ENCODE data around the gene UQCC5.

The UQCC5 gene

GRCh38 chr3:52535411-52536111 lies 844 bp upstream of the UQCC5 start:
- DNase-seq, result no peak

- no peak for DNase-seq
Measured at GRCh38 chr3:52536112-52536368, 365 bp upstream of the UQCC5 start.

GRCh38 chr3:52537165-52537620 lies 788 bp downstream of the UQCC5 start:
- DNase-seq, result no peak

- no peak for DNase-seq
Measured at GRCh38 chr3:52537726-52538421, 1.5 kb downstream of the UQCC5 start.

- no peak for DNase-seq
Measured at GRCh38 chr3:52539010-52539653, 2.7 kb downstream of the UQCC5 start.

DNA sequence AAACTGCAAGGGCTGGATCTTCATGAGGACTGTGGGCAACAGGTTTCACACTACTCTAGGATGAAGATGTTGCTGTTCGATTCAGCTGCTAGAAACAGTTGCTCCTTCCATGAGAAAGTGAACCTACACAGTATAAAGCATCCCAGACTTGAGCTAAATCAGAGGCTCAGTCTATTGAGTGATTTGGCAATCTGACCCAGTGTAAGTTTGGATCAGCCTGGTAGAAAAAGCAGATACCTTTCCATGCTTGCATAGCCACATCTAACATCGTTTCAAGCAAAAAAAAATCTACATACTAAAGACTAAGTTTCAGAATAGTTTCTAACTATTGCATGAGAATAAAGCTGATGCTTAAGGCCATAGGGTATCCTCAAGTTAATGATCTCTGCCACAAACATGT lies 4.6 kb downstream of the UQCC5 start:
- no peak for DNase-seq

DNA sequence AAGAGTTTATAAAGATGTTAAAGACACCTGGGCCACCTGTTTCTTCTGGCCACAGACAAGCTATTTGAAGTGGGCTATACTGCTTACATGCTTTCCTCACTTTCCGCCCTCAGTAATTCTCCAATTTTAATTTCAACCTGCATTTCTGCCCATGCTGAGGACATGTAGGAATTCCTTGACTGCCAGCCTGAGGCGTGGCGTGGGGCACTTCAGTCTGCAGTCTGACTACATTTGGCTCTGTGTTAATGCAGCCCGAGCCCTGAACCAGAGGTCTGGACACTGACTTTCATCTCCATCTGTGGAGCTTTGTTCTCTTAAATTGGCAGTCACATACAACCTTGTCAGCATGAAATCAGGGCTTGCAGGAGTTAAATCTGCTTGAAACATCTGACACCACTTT lies 8.5 kb downstream of the UQCC5 start:
- no peak for DNase-seq

DNA sequence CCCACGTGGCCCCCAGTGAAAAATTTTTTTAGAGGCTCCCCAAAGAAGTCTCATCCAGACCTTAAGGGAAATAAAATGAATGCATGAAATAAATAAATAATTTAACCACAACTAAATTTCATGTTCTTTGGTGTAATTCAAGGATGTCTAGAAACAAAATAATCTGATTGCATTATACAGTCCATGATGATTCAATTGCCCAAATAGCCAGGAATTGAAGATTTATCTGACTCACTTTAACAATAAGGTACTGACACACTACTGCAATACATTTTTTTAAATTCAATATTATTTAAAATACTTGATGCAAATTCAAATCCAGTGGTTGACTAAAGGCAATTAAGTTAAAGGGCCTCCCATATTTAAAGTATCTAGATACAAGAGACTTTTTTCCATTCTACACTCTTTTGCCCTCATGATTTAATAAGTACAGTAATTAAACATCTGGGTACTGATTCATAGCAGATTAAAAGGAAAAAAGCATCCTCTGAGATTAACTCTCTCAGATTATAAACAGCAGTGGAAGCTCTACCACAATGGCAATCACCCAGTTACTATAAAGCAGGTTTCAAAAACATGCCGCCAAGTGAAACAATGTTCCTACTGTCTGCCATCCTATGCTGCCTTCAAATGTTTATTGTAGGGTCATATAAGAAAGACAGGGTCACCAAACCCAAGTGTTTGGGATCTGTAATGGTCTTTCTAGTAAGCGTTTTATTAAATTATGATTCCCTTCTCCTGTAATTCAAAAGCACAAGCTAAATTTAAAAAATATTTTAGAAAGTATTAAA lies 9.9 kb downstream of the UQCC5 start:
- DNase-seq, result no peak

- DNase-seq, result no peak
Measured at GRCh38 chr3:52547143-52547542, 10.7 kb downstream of the UQCC5 start.

DNA sequence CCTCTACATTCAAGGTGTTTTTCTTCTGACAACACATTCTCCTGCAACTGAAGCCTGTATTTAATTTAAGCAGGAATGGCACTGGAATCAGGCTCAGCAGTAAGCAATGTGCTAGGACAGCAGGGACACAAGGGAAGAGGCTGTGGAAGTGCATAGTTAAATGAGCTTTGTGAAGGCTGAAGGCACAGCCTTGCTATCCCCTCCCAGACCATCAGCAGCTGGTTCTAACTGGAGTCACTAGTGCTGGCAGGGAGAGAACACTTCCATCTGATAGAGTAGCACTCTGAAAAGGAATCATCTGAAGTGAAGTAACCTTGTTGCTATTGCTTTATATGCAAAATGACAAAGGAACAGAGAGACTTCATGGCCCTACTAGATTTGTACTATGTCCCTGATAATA lies 14.7 kb downstream of the UQCC5 start:
- no peak for DNase-seq

- DNase-seq, result no peak
Measured at GRCh38 chr3:52552089-52552488, 15.7 kb downstream of the UQCC5 start.

GRCh38 chr3:52554026-52554755 lies 17.8 kb downstream of the UQCC5 start:
- no peak for DNase-seq

- DNase-seq, result no peak
Measured at GRCh38 chr3:52555056-52555455, 18.7 kb downstream of the UQCC5 start.

- DNase-seq, result no peak
Measured at GRCh38 chr3:52557011-52557960, 20.9 kb downstream of the UQCC5 start.

- no peak for DNase-seq
Measured at GRCh38 chr3:52558436-52558835, 22.0 kb downstream of the UQCC5 start.

- no peak for DNase-seq
Measured at GRCh38 chr3:52561028-52561747, 24.8 kb downstream of the UQCC5 start.

- DNase-seq, result no peak
Measured at GRCh38 chr3:52563984-52564383, 27.6 kb downstream of the UQCC5 start.

GRCh38 chr3:52568069-52568468 lies 31.7 kb downstream of the UQCC5 start:
- DNase-seq, result no peak

DNA sequence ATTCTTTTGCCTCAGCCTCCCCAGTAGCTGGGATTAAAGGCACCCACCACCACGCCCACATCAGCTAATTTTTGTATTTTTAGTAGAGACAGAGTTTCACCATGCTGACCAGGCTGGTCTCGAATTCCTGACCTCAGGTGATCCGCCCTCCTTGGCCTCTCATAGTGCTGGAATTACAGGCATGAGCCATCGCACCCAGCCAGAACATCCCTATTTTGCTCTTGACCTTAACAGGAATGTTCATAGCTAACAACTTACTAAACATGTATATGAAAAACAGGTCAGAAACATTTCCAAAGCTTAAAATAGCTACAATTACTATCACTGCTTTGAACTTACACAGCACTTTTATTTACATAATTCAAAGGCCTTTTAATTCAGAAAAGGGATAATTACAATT lies 33.7 kb downstream of the UQCC5 start:
- no peak for DNase-seq

DNA sequence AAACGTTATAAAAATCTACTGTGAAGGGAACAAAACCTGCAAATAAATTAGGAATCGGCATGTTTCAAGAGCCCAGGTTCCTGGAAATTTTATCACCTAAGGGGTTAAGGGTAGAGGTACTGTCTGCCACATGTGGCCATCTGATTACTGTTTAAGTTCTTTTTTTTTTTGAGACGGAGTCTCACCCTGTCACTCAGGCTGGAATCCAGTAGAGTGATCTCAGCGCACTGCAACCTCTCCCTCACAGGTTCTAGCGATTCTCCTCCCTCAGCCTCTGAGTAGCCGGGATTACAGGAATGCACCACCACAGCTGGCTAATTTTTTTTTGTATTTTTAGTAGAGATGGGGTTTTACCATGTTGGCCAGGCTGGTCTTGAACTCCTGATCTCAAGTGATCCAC lies 35.8 kb downstream of the UQCC5 start:
- no peak for DNase-seq
